ENCODE results near the gene DAZAP1.
"Not testable (repeated sequence)": the region's sequence is repeated elsewhere in the genome, so short reads cannot be mapped to it uniquely, and the experiment has no call there.

DAZAP1 gene

DNA sequence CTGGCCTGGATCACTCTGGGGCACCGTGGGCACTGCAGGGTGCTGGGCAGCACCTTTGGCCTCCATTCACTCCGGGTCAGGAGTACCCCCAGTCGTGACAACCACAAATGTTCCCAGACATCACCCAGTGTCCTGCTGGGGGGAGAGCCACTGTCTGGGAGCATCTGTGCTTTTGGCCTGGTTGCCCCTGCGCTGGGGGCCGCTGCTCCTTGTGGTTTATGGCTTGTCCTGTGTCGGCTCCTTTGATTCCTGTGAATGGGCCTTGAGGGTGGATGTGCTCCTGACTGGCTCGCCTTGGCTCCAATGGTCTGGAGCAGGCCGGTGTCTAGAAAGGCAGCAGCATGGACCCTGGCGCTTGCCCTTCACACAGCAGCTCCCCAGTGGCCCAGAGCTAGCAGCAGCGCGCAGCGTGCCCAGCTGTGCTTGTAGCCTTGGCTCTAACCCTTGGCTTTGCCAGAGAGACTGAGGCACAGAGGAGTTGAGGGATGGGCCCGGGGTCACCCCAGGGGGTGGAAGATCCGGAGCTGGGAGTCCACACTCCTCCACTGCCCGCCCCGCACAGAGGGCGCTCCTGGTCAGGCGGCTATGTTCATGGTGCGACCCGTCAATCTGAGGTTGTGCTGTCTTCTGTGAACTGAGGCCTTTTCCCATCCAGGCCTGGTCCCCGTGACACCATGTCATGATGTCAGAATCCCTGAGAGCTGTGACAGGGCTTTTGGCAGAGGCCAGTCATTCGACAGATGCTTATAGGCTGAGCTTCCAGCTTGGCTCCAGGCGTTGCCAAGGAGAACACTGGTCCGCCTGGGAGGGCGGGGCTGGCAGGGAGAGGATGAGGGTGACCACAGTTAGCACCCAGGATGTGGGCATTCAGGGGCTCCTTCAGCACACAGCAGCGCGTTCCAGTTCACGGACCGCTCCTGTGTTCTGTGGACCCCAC, 4.1 kb downstream of the DAZAP1 start:
- DNase-seq, result no peak

DNA sequence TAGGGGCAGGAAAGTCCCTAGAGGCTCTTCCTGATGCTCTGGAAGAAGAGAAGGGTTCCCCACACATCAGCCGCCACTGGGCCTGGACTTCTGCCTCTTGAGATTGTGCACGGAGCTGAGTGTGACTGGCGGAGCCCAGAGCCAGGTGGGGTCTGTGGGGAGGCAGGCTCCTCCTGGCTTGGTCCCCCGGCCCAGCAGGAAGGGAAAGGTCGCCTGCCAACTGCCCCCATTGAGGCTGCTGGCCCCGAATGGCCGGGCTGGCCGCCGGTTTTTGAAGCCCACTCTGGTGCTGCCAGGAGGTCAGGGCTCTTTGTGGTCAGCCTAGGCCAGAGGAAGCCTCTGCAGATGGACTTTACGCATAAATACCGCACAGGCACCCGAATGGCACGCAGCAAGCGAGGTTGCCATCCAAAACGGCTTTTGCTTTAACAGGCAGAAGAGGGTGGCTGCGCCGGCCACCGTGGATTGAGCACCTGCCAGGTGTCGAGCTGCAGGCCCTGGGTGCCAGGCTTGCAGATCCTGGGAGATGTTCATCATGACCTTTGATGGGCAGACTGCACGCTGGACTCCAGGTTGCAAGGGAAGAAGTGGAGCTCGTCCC, 5.0 kb downstream of the DAZAP1 start:
- DNase-seq, result no peak

DNA sequence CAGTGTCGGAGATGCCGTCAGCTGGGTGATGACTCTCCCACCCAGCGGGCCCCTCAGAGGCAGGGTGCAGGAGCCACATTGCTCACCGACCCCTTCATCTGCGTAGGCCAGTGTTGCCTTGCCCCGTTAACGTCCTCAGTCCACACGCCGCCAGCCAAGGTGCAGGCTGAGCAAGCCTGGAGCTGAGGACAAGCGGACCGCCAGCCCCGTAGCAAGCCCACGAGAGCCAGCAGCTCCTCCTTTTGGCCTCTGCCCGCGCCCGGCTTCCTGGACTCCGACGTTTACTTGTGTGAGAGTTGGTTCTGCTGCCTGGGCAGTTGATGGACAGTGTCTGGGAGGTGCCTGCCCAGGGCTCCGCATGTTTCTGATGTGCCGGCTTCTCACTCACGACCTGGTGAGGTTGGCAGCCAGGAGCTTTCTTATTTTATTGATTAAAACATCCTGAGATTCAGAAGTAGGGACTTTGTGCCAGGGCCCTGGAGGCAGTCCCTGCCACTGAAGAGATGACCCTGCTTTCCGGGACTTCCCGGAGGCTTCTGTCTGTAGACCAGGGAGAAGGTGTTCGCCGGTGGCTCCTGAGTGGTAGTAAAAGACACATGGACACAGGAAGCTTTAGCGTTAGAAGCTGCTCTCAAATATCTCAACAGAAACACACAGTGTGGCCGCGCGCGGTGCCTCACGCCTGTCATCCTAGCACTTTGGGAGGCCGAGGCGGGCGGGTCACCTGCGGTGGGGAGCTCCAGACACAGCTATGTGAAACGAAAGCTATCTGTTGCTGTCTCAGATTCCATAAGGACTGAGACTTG, 5.8 kb downstream of the DAZAP1 start:
- DNase-seq, result no peak

DNA sequence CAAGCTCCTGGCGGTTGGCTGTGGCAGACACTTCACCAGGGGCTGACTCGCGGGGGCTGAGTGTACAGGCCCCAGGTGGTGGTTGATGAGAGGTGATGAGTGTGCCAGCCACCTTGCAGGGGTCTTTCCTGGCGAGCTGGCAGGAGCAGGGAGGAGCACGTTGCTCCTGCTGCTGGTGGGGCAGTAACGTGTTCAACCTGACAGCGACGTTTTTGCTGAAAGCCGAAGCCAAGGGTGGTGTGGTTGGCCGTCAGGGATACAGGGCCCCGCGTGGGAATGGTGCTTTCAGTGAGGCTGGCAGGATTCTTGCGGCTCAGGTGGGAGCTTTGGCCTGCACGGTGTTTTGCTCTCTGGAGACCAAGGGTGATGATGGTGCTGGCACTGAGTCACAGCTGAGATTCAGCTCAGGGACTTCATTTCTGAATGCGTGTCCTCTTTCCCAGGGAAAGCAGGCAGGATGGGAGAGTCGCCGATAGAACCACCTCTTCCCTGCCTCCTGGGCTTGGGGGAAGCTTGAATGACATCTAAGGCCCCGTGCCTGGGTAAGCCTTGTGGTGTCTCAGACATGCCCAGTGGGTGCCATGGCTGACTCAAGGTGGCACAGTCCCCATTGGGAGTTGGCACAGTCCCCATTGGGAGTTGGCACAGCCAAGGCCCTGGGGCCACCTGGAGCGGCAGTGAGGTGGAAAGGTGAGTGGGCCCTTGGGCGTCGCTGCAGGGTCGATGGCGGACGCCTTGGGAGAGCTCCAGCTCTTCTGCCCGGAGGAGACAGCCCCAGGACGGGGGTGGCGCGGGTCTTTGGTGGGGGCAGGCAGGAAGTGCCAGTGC, 8.8 kb downstream of the DAZAP1 start:
- DNase-seq, result no peak

DNA sequence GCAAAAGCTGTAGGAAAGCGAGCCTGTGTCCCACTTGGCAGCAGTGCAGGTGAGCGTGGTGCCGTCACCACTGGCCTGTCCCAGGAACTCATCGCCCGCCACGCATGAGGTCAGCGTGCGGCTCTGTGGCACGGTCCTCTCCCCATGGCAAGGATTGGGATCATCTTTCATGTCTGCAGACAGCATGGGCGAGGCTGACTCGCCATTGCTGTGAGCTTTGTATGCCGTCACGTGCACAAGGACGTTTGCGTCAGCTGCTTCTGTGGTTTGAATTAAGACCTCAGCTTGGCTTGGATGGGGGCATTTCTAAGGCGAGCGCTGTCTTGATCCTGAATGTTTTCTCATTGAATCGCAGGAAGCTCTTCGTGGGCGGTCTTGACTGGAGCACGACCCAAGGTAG, 9.8 kb downstream of the DAZAP1 start:
- no peak for DNase-seq

DNA sequence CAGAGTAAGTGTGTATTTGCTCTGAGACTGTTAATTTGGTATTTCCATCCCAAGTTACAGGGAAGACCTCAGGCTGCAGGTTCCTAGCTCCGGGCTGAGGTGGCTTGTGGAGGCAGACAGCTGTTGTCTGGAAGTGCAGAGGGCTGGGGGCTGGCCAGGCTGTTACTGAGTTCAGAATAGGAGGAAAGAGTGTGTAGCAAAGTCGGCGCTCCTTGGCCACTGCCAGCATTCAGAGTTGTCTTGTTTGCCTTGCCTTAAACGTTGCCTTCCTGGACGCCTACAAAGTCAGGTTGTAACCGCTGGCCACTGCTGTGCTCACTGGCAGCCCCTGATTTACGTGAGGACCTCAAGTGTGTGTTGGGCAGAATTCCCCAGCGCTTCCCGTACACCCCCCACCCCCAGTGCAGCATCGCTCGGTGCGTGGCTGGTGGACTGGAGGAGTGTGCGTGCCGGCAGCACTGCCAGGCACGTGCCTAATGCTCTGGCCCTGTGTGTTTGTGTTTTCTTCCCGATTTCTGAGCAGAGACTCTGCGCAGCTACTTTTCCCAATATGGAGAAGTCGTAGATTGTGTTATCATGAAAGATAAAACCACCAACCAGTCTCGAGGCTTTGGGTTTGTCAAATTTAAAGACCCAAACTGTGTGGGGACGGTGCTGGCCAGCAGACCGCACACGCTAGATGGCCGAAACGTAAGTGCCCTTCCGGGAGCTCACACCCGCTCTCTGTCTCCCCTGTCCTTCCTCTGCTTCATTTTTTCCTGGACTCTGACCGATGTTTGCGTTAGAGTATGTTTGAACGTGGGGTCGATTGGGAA, 10.5 kb downstream of the DAZAP1 start:
- DNase-seq, result no peak

DNA sequence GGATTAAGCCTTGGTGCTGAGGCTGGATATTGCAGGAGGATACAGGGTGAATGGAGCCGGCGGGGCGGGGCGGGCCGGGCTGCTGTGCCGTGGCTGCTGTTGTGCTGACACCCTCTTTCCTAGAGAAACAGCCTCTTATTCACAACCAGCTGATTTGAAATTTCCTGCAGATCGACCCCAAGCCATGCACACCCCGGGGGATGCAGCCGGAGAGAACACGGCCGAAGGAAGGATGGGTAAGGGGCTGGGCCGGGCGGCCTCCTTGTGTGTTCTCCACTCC, 11.1 kb downstream of the DAZAP1 start:
- DNase-seq, result no peak

DNA sequence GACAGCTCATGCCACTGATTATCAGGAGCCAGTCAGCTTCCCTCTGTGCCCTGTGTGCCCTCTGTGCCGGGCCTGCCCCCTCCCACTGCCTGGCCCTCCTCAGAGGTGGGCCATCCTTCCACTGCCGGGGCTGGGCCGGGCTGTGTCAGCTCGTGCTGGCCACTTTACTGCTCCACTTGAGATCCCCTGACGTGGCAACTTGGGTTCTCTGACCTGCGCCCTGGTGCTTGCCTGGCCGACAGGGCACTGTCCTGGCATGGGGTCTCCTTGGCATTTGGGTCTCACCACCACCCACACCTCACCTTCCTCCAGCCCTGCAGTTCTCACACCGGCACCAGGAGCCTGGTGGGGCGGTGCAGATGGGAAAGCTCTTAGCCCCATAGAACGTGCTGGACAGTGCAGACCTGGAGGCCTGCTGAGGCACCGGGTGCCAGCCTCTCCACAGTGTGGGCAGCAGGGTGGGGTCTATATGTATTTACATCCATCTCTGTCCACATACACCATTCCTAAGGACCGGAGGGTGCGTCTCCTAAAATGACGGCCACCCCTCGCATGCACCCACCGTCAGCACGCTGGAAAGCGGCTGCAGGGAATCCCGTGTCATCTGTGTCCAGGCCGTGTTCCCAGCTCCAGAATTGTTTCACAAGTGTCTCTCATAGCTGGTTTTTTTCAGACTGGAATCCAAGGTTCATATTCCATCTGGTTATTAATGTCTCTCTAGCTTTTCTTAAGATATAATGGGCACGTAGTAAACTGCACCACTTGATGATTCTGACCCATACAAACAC, 11.8 kb downstream of the DAZAP1 start:
- DNase-seq, result no peak

DNA sequence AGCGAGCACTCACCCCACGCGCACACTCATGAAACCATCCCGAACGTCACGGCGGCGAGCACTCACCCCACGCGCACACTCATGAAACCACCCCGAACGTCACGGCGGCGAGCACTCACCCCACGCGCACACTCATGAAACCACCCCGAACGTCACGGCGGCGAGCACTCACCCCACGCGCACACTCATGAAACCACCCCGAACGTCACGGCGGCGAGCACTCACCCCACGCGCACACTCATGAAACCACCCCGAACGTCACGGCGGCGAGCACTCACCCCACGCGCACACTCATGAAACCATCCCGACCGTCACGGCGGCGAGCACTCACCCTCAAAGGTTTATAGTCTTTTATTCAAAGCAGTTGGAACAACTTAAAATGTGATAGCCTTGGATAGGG, 12.7 kb downstream of the DAZAP1 start:
- DNase-seq, result not testable (repeated sequence)

DNA sequence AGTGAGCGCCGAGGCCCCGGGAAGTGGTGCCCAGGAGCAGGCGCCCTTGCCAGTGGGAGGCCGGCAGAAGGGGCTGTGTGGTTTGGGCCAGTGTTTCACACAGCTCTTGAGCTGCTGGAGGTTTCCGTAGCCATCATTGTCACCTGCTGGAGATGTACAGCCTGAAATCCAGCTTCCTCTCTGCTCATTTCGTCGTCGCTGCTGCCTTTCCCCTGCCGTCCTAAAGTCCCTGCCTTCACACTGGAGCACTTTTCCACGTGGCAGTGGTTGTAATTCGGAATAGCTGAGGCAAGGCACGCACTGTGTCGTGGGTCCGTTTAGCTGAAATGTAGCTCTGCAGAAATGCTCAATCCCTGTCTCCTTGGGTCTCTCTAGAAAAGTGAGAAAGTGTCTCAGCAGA, 13.2 kb downstream of the DAZAP1 start:
- no peak for DNase-seq

DNA sequence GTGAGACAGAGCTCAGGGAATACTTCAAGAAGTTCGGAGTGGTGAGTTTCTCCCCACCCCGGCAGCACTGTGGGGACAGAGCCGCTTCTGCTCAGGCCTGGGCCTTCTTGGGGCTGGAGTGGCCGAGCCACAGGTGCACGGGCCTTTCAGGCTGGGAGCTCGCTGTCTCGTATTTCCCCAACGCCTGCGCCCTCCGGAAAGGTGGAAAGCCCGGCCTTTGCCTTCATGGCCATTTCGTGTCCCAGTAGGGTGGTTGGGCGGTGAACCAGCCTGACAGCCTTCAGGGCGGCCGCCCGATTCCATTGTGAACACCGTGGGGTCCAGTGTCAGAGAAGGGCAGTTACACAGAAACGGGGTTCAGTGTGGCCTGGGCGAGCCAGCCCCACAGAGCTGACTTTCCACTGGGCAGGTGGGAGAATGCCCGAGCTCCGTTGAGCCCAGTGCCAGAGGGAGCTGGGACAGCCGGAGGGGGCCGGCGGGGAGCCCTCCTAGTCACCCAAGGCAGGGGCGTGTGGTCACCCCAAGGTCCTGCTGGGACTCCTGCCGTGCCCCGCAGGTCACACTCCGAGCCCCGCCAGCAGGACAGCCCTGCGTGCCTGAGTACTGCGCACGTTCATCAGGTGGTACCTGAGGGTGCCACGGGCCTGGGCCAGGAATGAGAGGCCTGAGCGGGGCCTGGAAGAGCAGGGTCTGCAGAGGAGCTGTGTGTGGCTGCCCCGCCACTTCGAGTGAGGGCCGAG, 14.0 kb downstream of the DAZAP1 start:
- no peak for DNase-seq

DNA sequence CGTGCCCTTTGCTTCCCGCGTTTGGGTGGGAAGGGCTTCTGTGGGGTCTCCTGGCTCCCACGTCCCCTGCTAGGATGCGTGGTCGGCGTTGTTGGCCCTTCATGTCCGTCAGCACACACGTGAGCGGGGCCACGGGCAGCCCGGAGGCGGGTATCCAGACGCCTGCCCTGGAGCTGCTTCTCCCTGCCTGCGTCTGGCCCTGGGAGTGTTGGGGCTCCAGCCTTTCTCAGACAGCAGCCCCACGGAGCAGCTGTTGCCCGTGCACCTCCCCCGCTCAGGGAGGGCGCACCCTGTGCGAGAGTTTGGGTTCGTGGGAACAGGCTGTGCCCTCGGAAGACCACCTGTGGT, 14.5 kb downstream of the DAZAP1 start:
- no peak for DNase-seq

DNA sequence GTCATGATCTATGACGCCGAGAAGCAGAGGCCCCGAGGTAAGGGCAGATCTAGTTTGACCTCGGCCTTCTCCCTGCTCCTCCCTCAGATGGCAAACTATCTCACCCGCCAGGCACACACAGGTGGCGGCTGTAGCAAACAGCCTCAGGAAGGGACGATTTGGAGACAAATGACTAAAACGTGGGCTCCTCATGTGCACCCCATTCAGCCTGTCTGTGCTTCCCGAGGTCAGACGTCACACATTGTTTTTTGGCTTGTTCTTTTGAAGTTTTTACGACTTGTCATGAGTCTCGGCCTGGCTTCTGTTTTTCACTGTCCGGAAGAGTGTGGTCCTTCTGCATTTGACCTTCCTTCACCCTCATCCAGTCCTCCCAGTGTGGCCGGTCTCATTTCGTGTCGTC, 15.0 kb downstream of the DAZAP1 start:
- DNase-seq, result no peak

DNA sequence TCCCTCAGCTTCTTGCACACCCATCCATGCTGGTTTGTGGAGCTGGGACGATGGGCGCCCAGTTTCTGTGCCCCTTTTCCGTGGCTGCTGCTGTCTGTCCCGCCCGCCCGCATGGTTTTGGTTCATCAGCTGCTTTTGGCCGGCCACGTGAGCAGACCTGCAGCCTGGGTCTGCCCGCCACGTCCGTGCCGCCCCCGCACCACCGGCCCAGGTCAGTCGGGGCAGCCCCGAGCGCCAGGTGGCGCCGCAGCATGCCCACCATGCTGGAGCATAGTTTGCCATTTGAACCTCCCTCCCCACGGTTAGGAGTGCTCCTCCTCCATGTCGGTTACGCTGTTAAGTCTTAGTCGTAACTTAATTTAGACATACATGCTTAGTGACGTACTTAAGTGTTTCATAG, 15.6 kb downstream of the DAZAP1 start:
- no peak for DNase-seq

DNA sequence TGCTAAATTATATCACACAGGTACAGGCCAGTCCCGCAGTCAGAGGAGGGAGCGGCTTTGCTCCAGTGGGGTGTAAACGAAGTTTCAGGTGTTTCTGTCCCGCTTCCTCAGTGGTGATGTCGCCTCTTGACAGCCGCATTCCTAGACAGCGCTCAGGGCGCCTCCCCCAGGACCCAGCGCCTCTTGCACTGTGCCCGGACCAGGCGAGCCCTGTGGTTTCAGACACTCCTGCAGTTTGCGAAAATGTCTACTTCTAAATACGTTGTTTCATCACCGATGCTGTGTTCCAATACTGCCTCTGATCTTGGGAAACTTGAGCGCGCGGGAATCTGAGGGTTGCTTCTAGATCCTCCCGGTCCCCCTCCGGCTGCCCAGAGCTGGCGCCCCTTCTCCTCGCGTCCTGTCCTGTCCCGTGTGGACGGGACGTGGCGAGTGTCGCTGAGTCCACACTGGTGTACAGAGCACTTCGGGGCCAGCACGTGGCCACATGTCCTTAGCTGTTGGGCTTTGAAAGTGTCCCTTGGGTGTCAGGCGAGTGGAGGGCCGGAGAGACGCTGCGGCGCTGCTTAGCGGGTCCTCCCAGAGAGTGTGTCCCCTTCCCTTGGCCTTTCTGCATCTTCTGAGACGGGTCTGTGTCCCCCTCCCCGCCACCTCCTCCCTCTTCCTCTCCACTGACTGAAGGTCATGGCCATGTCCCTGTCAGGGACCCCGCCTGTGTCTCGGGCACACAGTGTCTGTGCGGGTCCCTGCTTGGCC, 16.2 kb downstream of the DAZAP1 start:
- no peak for DNase-seq

DNA sequence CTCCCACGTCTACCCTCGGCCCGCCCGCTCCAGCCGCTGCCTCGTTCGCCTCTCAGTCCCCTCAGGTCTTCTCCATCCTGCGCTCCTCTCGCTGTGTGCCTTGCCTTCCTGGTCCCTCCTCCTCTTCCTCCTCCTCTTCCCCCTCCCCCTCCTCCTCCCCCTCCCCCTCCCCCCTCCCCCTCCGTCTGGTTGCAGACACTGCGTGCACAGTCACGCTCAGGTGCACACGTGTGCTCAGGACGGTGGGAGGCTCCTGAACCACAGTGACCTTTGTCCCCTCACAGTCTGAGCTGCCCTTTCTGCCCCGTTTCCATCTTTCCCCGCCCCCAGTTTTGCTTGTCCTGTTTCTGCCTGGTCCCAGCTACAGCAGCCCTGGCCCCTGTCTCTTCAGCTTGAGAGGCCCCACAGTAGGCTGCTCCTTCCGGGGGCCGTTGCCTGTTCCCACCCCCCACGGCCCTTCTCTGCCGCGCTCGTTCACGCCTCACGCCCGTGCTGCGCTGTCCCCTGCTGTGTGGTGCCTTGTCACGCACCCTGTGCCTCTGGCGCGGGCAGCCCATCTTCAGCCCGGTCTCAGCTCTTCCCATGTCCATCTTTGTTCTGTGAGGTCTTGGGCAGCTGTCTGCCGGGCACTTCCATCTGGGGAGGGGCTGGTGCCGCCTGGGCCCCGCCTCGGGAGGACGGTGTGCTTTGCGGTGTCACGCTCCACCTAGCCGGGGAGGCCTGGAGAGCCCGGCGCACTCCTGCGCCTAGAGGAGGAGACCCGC, 17.0 kb downstream of the DAZAP1 start:
- no peak for DNase-seq

DNA sequence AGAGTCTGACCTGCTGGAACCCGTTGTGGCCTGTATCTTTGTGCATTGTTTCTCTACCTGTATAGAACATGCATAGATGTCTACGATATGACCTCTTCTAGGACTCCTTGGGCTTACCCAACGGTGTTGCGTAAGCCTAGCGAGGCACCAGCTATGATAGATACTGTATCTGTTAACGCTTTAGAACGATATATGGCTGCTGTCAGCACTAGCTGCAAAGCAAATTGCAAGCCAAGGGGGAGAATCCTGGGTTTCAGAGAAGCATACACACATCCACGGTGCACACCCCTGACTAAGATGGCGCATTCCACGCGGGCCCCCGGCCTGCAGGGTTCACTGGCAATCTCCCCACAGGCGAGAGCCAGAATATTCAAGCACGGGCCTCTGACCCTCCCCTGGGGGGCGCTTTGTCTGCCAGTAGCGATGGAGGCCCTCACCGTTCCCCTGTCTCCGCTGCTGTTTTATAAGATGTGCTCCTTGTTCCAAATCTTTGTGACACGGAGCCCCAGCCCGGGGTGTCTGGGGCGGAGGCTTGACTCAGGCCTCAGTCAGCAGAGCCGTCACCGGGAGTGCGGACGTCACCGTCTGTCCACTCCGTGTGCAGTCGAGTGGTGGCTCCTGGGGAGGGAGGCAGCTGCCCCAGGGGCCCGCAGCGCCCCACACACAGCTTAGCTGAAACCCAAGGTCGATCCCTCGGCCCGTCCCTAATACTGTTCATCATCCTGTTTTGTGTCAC, 17.9 kb downstream of the DAZAP1 start:
- DNase-seq, result no peak

DNA sequence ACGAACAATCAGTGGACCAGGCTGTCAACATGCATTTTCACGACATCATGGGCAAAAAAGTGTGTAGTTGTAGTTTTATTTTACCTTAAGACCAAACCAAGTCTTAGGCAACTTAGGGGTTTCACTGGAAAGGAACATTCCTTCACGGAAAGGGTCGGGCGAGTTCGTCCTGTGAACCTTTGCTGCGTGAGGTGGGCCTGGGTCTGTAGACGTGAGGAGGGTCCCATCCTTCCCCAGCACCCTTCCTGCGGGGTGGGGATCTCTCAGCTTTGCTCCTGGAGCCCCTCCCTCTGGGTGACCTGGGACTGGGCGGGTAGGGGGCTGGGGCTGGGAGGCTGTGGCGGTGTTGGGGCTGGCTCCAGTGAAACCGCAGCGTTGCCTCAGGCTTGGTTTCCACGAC, 18.5 kb downstream of the DAZAP1 start:
- DNase-seq, result no peak
